ENCODE measurements around the gene GTPBP2. TPM values are rescaled to one million over a fixed set of nuclear protein-coding genes. Genes with fewer than 3 reads are reported as not detected.

Gene GTPBP2
- total and polyA plus RNA-seq, 10 of the 15 experiments (the other 5 are each of a cell fraction or from before 2014, with no cell fraction given): 5.9 to 63.4 (median 39.8) TPM

GRCh38 chr6:43627008-43627825, 1.8 kb downstream of the GTPBP2 start:
- H3K79me2 ChIP-seq (ENCODE audit: control insufficient read depth, insufficient read depth, low read length): peaks cover 22% of the 10 kb centered on the region
- H3K9ac ChIP-seq (ENCODE audit: control insufficient read depth, insufficient read depth, low read length): peak overlapping the region; percentile 30
- DNase-seq (ENCODE audit: low read depth, low spot score) (peak; percentile 23), ATAC-seq (peak; percentile 5; the same call in 2 of the 3 replicates), FAIRE-seq (no peak)
- peak overlapping the region; percentile 78 for H3K4me2 ChIP-seq (ENCODE audit: control insufficient read depth, insufficient read depth)
- POLR2A ChIA-PET: interaction anchor here (0.5 to 1.3 kb wide), 6 partner anchors 10 to 619 kb away, joined by 3 to 8 read pairs (median 3); partner anchors contain the start of gene XPO5
- CTCF ChIA-PET: interaction anchor here (0.5 to 0.9 kb wide), 3 partner anchors 17 to 451 kb away, joined by 3 to 4 read pairs (median 4); no protein-coding TSS in a partner anchor
- peaks cover 20% of the 10 kb centered on the region for H3K4me1 ChIP-seq (ENCODE audit: control insufficient read depth, insufficient read depth, low read length)
- in situ Hi-C loops (cut with MboI): no loop called here
- peaks cover 12 to 36% of the 10 kb centered on the region in 2 experiments for H3K36me3 ChIP-seq (ENCODE audit: control insufficient read depth in 2 of 2, insufficient read depth in 2 of 2, low read length in 1 of 2)
- 89% methylated on average over 5 of the region's 5 CpGs for WGBS (ENCODE audit: insufficient coverage, insufficient replicate concordance, low lambda C conversion rate, missing lambda C conversion rate)
- no TSS peak for BruUV-seq (replicated peaks)
- H4K20me1 ChIP-seq (ENCODE audit: control insufficient read depth, insufficient read depth): no peaks in the 10 kb centered on the region
- RAD21 ChIA-PET (ENCODE audit: unreplicated experiment): interaction anchor here (1.0 kb wide), 2 partner anchors 18 kb away, joined by 3 read pairs; no protein-coding TSS in a partner anchor
- H2AFZ ChIP-seq (ENCODE audit: control insufficient read depth, low read depth, low read length): no peak overlapping the region
- H3K27me3 ChIP-seq (replicated peaks in 1 of 2; ENCODE audit: control insufficient read depth in 2 of 2, insufficient read depth in 2 of 2, low read length in 1 of 2): no peaks in the 10 kb centered on the region
- SMC1A ChIA-PET (ENCODE audit: uncharacterized antibody, unreplicated experiment): interaction anchor here (0.6 to 1.1 kb wide), 4 partner anchors 9 to 120 kb away, joined by 3 to 7 read pairs (median 4); partner anchors contain the start of gene MAD2L1BP
- intact Hi-C loops (cut with micrococcal nuclease; ENCODE audit: unreplicated experiment): no loop called here
- H3K27ac ChIP-seq (ENCODE audit: control insufficient read depth, insufficient read depth): peak overlapping the region; percentile 27
- no peaks in the 10 kb centered on the region for H3K9me3 ChIP-seq (replicated peaks; ENCODE audit: control insufficient read depth, insufficient read depth, low read length)
- peak overlapping the region; percentile 75 for H3K4me3 ChIP-seq
- TF ChIP-seq RELA (IDR thresholded peaks at IDR 0.05; ENCODE audit: borderline replicate concordance, partially characterized antibody) (no peak), PKNOX1 (IDR thresholded peaks at IDR 0.05) (no peak), ATF7 (IDR thresholded peaks at IDR 0.05; ENCODE audit: low read depth) (peak; percentile 80), FOS (IDR thresholded peaks at IDR 0.05; ENCODE audit: borderline replicate concordance, extremely low read depth, insufficient read length) (no peak), SMAD1 (IDR thresholded peaks at IDR 0.05; ENCODE audit: low read depth, partially characterized antibody) (peak; percentile 60), RUNX3 (IDR thresholded peaks at IDR 0.05; ENCODE audit: low read length) (0 out of 2 replicates have a peak, but pooled peaks have one; percentile 12), CBX3 (IDR thresholded peaks at IDR 0.05; ENCODE audit: borderline replicate concordance, low read depth) (no peak)
- TF ChIP-seq, protein P1, sequence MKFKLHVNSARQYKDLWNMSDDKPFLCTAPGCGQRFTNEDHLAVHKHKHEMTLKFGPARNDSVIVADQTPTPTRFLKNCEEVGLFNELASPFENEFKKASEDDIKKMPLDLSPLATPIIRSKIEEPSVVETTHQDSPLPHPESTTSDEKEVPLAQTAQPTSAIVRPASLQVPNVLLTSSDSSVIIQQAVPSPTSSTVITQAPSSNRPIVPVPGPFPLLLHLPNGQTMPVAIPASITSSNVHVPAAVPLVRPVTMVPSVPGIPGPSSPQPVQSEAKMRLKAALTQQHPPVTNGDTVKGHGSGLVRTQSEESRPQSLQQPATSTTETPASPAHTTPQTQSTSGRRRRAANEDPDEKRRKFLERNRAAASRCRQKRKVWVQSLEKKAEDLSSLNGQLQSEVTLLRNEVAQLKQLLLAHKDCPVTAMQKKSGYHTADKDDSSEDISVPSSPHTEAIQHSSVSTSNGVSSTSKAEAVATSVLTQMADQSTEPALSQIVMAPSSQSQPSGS (IDR thresholded peaks at IDR 0.05; ENCODE audit: low read length): 0 out of 2 replicates have a peak, but pooled peaks have one; percentile 23
- TF ChIP-seq, protein P2, sequence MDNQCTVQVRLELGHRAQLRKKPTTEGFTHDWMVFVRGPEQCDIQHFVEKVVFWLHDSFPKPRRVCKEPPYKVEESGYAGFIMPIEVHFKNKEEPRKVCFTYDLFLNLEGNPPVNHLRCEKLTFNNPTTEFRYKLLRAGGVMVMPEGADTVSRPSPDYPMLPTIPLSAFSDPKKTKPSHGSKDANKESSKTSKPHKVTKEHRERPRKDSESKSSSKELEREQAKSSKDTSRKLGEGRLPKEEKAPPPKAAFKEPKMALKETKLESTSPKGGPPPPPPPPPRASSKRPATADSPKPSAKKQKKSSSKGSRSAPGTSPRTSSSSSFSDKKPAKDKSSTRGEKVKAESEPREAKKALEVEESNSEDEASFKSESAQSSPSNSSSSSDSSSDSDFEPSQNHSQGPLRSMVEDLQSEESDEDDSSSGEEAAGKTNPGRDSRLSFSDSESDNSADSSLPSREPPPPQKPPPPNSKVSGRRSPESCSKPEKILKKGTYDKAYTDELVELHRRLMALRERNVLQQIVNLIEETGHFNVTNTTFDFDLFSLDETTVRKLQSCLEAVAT (IDR thresholded peaks at IDR 0.05): 0 out of 2 replicates have a peak, but pooled peaks have one; percentile 13
- TF ChIP-seq, protein P3, sequence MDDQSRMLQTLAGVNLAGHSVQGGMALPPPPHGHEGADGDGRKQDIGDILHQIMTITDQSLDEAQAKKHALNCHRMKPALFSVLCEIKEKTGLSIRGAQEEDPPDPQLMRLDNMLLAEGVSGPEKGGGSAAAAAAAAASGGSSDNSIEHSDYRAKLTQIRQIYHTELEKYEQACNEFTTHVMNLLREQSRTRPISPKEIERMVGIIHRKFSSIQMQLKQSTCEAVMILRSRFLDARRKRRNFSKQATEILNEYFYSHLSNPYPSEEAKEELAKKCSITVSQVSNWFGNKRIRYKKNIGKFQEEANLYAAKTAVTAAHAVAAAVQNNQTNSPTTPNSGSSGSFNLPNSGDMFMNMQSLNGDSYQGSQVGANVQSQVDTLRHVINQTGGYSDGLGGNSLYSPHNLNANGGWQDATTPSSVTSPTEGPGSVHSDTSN (IDR thresholded peaks at IDR 0.05; ENCODE audit: insufficient replicate concordance, low read depth, low read length): no peak
- TF ChIP-seq, protein P4, sequence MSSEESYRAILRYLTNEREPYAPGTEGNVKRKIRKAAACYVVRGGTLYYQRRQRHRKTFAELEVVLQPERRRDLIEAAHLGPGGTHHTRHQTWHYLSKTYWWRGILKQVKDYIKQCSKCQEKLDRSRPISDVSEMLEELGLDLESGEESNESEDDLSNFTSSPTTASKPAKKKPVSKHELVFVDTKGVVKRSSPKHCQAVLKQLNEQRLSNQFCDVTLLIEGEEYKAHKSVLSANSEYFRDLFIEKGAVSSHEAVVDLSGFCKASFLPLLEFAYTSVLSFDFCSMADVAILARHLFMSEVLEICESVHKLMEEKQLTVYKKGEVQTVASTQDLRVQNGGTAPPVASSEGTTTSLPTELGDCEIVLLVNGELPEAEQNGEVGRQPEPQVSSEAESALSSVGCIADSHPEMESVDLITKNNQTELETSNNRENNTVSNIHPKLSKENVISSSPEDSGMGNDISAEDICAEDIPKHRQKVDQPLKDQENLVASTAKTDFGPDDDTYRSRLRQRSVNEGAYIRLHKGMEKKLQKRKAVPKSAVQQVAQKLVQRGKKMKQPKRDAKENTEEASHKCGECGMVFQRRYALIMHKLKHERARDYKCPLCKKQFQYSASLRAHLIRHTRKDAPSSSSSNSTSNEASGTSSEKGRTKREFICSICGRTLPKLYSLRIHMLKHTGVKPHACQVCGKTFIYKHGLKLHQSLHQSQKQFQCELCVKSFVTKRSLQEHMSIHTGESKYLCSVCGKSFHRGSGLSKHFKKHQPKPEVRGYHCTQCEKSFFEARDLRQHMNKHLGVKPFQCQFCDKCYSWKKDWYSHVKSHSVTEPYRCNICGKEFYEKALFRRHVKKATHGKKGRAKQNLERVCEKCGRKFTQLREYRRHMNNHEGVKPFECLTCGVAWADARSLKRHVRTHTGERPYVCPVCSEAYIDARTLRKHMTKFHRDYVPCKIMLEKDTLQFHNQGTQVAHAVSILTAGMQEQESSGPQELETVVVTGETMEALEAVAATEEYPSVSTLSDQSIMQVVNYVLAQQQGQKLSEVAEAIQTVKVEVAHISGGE (CRISPR knock-in tag; IDR thresholded peaks at IDR 0.05): 0 out of 2 replicates have a peak, but pooled peaks have one; percentile 2

All from GM12878 (cell line).